ENCODE data around the gene STOM.

Gene STOM

DNA sequence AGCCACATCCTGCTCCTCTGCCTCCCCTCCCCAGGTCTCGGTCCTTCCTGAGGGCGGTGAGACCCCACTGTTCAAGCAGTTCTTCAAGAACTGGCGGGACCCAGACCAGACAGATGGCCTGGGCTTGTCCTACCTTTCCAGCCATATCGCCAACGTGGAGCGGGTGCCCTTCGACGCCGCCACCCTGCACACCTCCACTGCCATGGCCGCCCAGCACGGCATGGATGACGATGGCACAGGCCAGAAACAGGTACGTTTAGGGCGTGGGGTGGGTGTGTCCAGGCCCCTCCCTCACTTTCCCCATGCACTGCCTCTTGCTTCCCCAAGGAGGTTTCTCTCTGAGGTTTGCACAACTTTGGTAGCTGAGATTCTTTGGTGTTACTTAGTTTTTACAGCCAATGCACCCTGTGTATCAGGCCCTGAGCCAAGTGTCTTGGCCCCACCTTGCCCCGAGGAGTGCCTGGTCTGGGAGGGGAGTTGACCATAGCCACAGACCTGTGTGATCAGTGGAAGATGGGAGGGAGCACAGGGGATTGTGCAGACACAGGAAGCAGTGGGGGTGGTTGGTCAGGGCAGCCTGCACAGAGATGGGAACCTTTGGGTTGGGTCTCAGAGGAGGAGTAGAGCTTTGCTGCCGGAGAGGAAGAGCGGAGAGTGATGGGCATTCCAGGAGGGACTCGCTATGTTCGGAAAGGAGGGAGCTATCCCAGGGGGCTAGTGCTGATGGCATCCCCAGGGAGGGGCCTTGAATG, 51.2 kb downstream of the STOM start:
- no peak for DNase-seq

DNA sequence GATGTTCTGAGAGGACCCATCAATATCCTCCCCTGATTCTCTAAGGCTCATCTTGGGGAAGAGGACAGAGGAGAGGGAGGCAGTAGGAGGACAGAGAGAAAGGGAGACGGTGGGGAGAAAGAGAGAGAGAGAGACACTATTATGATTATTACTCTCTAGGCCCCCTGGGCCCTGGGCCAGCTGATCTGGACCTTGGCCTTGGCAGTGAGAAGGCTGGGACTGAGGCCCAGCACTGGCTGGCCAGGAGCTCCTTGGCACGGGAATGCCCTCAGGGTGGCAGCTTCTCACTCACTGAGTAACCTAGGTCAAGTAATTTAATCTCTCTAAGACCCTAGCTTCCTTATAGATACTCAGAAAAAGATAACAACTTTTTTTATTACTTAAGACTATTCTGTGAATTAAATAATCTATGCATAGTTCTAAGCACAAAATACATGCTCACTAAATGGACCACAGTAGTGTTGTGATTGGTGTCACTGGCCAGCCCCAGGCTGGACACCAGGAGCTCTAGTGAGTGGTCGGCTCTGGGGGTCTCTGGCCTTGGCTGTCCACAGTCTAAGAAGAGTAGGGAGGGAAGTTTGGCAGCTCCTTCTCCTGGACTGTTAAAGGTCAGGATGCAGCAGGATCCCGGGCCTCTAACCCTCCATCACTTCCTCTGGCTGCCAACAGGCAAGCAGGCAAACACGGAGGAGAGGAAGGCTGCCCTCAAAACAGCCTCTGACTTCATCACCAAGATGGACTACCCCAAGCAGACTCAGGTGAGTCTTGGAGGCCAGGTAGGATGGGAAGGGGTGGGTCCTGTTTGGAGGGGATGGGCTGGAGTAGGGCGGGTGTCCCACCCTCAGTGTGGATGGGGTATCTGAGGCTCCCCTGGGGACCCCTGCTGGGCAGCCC, 52.1 kb downstream of the STOM start:
- no peak for DNase-seq

GRCh38 chr9:121316852-121317373, 53.1 kb downstream of the STOM start:
- no peak for DNase-seq

- DNase-seq = no peak
Measured at GRCh38 chr9:121316378-121316777, 53.7 kb downstream of the STOM start.

DNA sequence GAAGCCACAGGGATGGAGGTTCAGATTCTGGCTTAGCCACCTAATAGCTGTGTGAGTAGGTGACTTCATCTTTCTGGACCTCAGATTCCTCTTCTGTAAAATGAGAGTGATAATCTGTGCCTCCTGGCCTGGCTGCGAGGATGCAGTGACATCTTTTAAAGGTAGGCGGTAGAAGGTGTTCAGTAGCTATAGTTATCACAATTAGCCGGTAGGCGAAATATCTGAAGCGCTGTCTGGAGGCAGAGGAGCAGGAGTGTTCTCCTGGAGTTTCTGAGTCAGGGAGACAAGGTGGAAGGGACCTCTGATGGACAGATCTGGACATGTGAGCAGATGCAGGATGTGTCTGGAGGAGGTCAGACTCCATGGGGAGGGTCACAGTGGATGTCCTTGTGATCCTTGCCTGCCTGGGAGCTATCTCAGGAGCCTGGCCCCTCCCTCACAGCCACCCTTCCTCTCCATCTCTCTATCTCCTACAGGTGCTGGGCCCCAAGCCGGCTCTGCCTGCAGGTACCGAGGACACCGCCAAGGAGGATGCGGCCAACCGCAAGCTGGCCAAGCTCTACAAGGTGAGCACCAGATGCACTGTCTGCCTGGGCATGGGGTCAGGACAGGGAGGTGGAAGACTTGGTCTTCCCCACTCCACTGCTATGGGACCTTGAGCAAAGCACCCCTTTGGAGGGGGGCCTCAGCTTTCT, 56.4 kb downstream of the STOM start:
- no peak for DNase-seq

- DNase-seq = no peak
Measured at GRCh38 chr9:121312169-121312568, 57.9 kb downstream of the STOM start.

DNA sequence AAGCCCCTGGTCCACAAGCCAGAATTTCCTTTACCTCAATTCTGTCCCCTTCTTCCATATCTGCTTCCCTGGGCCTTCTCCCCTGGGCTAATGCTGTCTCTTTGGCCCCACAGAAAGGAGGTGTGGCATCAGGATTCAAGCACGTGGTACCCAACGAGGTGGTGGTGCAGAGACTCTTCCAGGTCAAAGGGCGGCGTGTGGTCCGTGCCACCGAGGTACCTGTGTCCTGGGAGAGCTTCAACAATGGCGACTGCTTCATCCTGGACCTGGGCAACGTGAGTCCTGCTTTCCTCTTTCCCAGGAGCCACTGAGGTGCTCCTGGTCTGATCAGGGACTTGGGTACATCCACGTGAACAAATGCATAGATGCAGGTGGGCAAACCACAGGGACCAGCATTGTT, 59.5 kb downstream of the STOM start:
- DNase-seq = no peak

DNA sequence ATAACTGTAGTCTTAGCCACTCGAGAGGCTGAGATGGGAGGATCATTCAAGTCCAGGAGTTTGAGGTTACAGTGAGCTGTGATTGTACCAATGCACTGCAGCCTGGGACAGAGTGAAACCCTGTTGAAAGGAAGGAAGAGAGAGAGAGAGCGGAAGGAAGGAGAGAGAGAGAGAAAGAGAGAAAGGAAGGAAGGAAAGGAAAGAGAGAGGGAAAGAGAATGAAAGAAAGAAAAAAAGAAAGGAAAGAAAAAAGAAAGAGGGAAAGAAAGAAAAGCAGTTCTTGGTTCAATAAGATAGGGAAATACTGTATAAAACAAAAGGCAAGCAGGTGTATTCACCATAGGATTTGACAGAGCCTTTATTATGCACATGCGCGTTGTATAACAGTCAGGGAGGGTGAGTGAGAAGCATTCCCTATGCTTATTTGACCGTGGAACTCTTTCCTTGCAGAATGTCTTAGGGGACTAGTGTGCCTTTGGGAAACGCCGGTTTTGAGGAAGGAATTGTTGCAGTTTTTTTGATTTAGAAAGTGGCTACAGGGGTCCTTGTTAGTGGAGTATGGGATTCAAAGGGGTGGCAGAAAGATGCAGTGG, 60.1 kb downstream of the STOM start:
- no peak for DNase-seq

DNA sequence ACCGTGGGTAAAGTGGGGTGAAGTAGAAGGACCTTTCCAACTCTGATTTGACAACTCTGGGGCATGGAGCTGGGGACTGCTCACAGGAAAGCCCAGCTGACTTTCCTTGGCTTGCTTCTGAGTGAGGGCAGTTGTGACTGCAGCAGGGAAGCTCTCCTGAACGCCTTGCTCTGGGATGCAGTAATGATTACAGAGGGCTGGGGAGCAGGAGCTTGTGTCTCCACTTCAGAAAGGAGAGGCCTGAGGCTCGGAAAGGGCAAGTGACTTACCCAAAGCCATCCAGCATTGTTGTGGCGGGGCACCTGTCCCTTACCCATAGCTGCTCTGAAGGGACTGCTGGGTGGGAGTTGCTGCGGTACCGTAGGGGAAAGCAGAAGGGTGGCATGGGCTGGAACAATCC, 60.9 kb downstream of the STOM start:
- no peak for DNase-seq

GRCh38 chr9:121308765-121309164, 61.3 kb downstream of the STOM start:
- DNase-seq = no peak

DNA sequence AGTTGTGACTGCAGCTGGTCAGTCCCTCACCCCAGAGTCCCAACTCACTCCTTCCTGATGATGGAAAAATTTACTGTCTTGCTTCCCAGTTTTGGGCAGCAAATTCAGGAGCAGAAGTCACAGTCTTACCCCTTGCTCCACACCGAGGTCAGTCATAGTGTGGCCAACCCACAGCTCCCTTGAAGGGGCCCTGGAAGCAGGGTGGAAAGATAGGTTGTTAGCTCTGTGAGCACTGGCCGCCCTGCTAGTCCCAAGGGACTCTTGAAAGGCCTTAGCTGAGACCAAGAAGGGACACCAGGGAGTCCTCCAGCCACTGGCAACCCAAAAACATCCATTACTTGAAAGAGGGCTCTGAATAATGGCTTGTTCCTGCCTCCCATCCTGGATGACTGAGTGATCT, 62.1 kb downstream of the STOM start:
- DNase-seq = no peak

GRCh38 chr9:121305269-121305994, 64.6 kb downstream of the STOM start:
- no peak for DNase-seq

- no peak for DNase-seq
Measured at GRCh38 chr9:121304707-121305106, 65.3 kb downstream of the STOM start.

GRCh38 chr9:121303456-121304451, 66.3 kb downstream of the STOM start:
- DNase-seq = no peak

GRCh38 chr9:121302786-121303185, 67.3 kb downstream of the STOM start:
- no peak for DNase-seq

- no peak for DNase-seq
Measured at GRCh38 chr9:121302341-121302740, 67.7 kb downstream of the STOM start.

GRCh38 chr9:121301881-121302286, 68.2 kb downstream of the STOM start:
- DNase-seq = no peak

GRCh38 chr9:121300283-121301119, 69.5 kb downstream of the STOM start:
- DNase-seq = no peak

DNA sequence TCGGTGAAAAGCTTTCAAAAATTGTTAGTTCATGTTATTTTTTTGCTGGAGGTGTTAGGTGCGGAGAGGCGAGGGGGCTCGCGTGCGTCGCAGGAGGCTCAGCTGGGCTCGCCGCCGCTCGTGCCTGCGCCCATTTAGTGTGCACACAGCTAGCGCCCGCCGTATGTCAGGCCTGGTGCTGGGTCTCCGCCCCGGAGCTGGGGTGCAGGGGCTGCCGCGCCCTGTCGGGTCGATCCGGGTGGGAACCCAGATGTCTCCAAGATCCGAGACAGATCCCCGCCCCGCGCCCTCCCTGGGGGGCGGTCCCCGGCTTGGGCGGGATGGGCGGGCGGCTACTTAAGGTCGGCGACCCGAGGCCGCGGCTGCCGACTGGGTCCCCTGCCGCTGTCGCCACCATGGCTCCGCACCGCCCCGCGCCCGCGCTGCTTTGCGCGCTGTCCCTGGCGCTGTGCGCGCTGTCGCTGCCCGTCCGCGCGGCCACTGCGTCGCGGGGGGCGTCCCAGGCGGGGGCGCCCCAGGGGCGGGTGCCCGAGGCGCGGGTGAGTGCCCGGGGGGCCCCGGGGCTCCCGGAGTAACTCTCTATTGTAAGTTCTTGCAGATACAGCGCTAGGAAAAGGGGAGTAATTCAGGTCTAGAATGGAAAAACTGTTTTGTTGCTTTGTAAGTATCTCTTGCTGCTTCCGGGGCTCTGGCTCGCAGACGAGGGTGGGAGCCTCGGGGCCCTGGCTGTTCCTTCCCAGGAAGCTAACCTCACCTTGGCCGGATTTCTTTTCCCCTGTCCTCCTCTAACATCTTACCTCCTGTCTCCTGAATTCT, 70.4 kb downstream of the STOM start:
- DNase-seq = no peak

Data from NCI-H446 treated with DMSO at 0.1 percent for 48 hours (cell line).